MCF 10A (cell line): ENCODE results near the gene NRXN3. TPM values are rescaled to one million over a fixed set of nuclear protein-coding genes. Genes with fewer than 3 reads are reported as not detected.

ENCODE experiments used
- BruUV-seq: library from RNA; stranded (reverse); fragments of 400-500 nt; replicated peaks from 2 replicates; lab custom pipeline; 2021; lab: Mats Ljungman, UMichigan
- CTCF ChIA-PET: fragments of 300-600 bp; sonication (Branson Sonifier 250); formaldehyde crosslinking; extraction: SDS; loops from one replicate; lab custom pipeline; 2021; ENCODE audit warnings: antibody characterized with exemption, inconsistent platforms; lab: Yijun Ruan, JAX
- POLR2A ChIA-PET: fragments of 300-600, 350-650 bp; sonication (Branson Sonifier 250); formaldehyde crosslinking; extraction: SDS; loops from one replicate; lab custom pipeline; 2020; ENCODE audit warnings: antibody characterized with exemption, inconsistent platforms; lab: Yijun Ruan, JAX
- DNase-seq: peaks from one replicate; pipeline ENCODE4 v3.0.0-alpha.2; 2018; ENCODE audit not compliant: unreplicated experiment
- H3K27ac Mint-ChIP-seq: one replicate; pipeline ENCODE4 v1.8.0; 2022; ENCODE audit warnings: mild to moderate bottlenecking, low read depth, mixed read lengths; ENCODE audit not compliant: unreplicated experiment
- H3K27me3 Mint-ChIP-seq: one replicate; pipeline ENCODE4 v1.8.0; 2022; ENCODE audit warnings: mixed read lengths; ENCODE audit not compliant: insufficient read depth, unreplicated experiment
- H3K36me3 Mint-ChIP-seq: one replicate; pipeline ENCODE4 v1.8.0; 2022; ENCODE audit warnings: mild to moderate bottlenecking, moderate library complexity, mixed read lengths; ENCODE audit not compliant: insufficient read depth, unreplicated experiment
- H3K4me1 Mint-ChIP-seq: one replicate; pipeline ENCODE4 v1.8.0; 2022; ENCODE audit warnings: mixed read lengths; ENCODE audit not compliant: insufficient read depth, unreplicated experiment
- H3K4me3 Mint-ChIP-seq: one replicate; pipeline ENCODE4 v1.8.0; 2022; ENCODE audit warnings: mild to moderate bottlenecking, moderate library complexity, mixed read lengths; ENCODE audit not compliant: unreplicated experiment
- H3K9me3 Mint-ChIP-seq: one replicate; pipeline ENCODE4 v1.8.0; 2022; ENCODE audit warnings: mixed read lengths; ENCODE audit not compliant: unreplicated experiment
- intact Hi-C: fragments of 100-400 bp; cut with micrococcal nuclease; formaldehyde crosslinking; loops from 2 replicates; pipeline ENCODE4 v1.14.1; 2022
- total RNA-seq: library from RNA; stranded (reverse); gene quantifications from 2 replicates; pipeline ENCODE4 v1.2.3, GENCODE V29; 2022
- TF ChIP-seq, protein P1 (sequence below): fragments of 200-600 bp; IDR thresholded peaks from one replicate; pipeline ENCODE4 v1.8.0; 2022; ENCODE audit warnings: antibody characterized with exemption, mild to moderate bottlenecking; ENCODE audit not compliant: unreplicated experiment

Gene NRXN3
- total RNA-seq, 1 experiment from 2014 or later, result not detected

DNA sequence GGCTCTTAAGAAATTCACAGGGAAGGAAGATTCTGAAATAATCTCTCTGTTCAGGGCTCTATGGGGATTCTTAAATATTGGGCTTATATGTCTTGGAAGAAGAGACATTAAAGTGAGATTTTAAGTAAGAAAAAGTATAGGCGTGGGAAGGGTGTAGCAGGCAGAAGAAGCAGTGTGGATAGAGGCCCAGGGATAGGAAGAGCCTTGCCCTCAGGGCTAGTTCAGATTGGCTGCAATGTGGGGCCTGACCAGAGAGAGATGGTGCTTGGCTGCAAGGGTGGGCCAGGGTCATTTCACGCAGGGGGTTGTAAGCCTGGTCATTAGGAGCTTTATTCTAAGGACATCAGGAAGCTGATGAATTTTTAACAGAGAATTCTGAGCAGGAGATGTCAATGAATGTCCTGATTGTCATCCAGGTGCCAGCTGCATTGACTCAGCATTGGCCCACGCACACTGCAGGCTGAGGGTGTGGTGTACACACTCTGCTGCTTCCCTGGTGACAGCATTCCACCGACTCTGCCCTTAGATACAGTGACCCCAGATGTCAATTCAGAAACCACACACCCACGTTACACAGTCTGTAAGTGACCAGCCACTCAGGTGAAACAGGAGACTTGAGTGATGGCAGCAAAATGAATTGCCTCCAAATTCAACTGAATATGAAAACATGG lies 582.5 kb downstream of the NRXN3 start:
- BruUV-seq, result no TSS peak
- intact Hi-C loops, result no loop called here
- ChIA-PET CTCF (interaction anchor here (0.6 to 0.8 kb wide), 3 partner anchors 25 to 695 kb away, joined by 3 read pairs; no protein-coding TSS in a partner anchor), POLR2A (no interaction called here)
- H3K27ac Mint-ChIP-seq, result no peak overlapping the region
- TF ChIP-seq, protein P1, sequence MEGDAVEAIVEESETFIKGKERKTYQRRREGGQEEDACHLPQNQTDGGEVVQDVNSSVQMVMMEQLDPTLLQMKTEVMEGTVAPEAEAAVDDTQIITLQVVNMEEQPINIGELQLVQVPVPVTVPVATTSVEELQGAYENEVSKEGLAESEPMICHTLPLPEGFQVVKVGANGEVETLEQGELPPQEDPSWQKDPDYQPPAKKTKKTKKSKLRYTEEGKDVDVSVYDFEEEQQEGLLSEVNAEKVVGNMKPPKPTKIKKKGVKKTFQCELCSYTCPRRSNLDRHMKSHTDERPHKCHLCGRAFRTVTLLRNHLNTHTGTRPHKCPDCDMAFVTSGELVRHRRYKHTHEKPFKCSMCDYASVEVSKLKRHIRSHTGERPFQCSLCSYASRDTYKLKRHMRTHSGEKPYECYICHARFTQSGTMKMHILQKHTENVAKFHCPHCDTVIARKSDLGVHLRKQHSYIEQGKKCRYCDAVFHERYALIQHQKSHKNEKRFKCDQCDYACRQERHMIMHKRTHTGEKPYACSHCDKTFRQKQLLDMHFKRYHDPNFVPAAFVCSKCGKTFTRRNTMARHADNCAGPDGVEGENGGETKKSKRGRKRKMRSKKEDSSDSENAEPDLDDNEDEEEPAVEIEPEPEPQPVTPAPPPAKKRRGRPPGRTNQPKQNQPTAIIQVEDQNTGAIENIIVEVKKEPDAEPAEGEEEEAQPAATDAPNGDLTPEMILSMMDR, result no peak
- no peak for DNase-seq
- H3K4me3 Mint-ChIP-seq, result no peak overlapping the region
- no peaks in the 10 kb centered on the region for H3K36me3 Mint-ChIP-seq
- no peaks in the 10 kb centered on the region for H3K27me3 Mint-ChIP-seq
- no peaks in the 10 kb centered on the region for H3K9me3 Mint-ChIP-seq
- peaks cover 12% of the 10 kb centered on the region for H3K4me1 Mint-ChIP-seq

- no peak for DNase-seq
- POLR2A ChIA-PET, result no interaction called here
- H3K4me1 Mint-ChIP-seq, result peaks cover 9% of the 10 kb centered on the region
- no peaks in the 10 kb centered on the region for H3K9me3 Mint-ChIP-seq
- H3K4me3 Mint-ChIP-seq, result no peak overlapping the region
- H3K27me3 Mint-ChIP-seq, result no peaks in the 10 kb centered on the region
- H3K27ac Mint-ChIP-seq, result no peak overlapping the region
- BruUV-seq, result no TSS peak
- intact Hi-C loops, result no loop called here
- TF ChIP-seq, protein P1, result no peak
- CTCF ChIA-PET, result interaction anchor here (0.6 kb wide), 1 partner anchor 56 kb away, joined by 4 read pairs; no protein-coding TSS in a partner anchor
- H3K36me3 Mint-ChIP-seq, result no peaks in the 10 kb centered on the region
These were observed 583.9 kb downstream of the NRXN3 start for GRCh38 chr14:78754059-78754458.

GRCh38 chr14:78758333-78758732 lies 588.2 kb downstream of the NRXN3 start:
- BruUV-seq, result no TSS peak
- no peaks in the 10 kb centered on the region for H3K27me3 Mint-ChIP-seq
- DNase-seq, result peak; percentile 50

DNA sequence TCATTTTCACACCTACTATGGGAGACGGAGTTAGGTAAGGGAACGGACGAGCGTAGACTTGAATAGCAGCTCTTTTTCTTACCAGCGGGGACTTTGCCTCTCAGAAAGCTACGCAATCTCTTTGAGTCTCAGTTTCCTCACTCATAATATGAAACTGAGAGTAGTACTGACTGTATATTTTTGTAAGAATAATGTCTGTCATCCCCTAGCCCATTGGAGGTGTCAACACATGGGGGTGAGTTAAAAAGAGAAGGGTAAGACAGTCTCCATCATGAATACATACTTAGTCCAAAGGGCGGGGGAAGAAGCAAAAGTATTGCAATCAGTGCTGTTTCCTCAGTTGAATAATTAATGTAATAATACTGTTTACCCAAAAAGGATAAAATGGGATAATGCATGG lies 592.2 kb downstream of the NRXN3 start:
- DNase-seq, result no peak
- Mint-ChIP-seq H3K4me1 (peaks cover 20% of the 10 kb centered on the region), H3K36me3 (no peaks in the 10 kb centered on the region), H3K27me3 (no peaks in the 10 kb centered on the region), H3K27ac (no peak overlapping the region), H3K9me3 (no peaks in the 10 kb centered on the region), H3K4me3 (no peak overlapping the region)
- TF ChIP-seq, protein P1, result no peak
- POLR2A ChIA-PET, result no interaction called here
- intact Hi-C loops, result no loop called here
- CTCF ChIA-PET, result no interaction called here
- no TSS peak for BruUV-seq

More at GRCh38 chr14:78758333-78758732, 588.2 kb downstream of the NRXN3 start:
- Mint-ChIP-seq H3K27ac (no peak overlapping the region), H3K4me1 (peaks cover 6% of the 10 kb centered on the region), H3K36me3 (no peaks in the 10 kb centered on the region), H3K9me3 (no peaks in the 10 kb centered on the region), H3K4me3 (no peak overlapping the region)
- POLR2A ChIA-PET, result no interaction called here
- TF ChIP-seq, protein P1, result peak; percentile 78
- CTCF ChIA-PET, result interaction anchor here (0.6 to 1.4 kb wide), 9 partner anchors 9 to 935 kb away, joined by 3 to 5 read pairs (median 3); no protein-coding TSS in a partner anchor
- intact Hi-C loops, result loop anchor here (2.0 kb wide), 1 partner anchor 78 kb away; no protein-coding TSS in a partner anchor
